GM23338 (cell line): ENCODE results near the gene ADI1. TPM values are rescaled to one million over a fixed set of nuclear protein-coding genes. Genes with fewer than 3 reads are reported as not detected.

Experiments used
- ATAC-seq: fragments of 200-7000 bp; cut with Tn5 transposase; 3 replicates; pipeline ENCODE4 v1.9.1; 2020
- DNase-seq: peaks from one replicate; pipeline ENCODE4 v3.0.0-alpha.2; 2015; ENCODE audit warnings: low spot score
- H2AFZ ChIP-seq: fragments of 200-600 bp; sonication (generic); 2 replicates; pipeline ENCODE4 v1.8.0; 2016; ENCODE audit warnings: antibody characterized with exemption, mild to moderate bottlenecking, moderate library complexity
- H3F3A ChIP-seq: fragments of 200-600 bp; sonication (generic); replicated peaks from 2 replicates; pipeline ENCODE4 v1.8.0; 2017; ENCODE audit warnings: antibody characterized with exemption, mixed run types, low read depth
- H3K27ac ChIP-seq: fragments of 200-600 bp; sonication (generic); 2 replicates; pipeline ENCODE4 v1.6.1; 2016; ENCODE audit warnings: low read depth
- H3K27me3 ChIP-seq: fragments of 200-600 bp; sonication (generic); 2 replicates; pipeline ENCODE4 v1.8.0; 2016; ENCODE audit warnings: mild to moderate bottlenecking, mixed run types, moderate library complexity; ENCODE audit not compliant: insufficient read depth
- H3K36me3 ChIP-seq: fragments of 200-600 bp; sonication (generic); 2 replicates; pipeline ENCODE4 v1.8.0; 2016; ENCODE audit warnings: mild to moderate bottlenecking; ENCODE audit not compliant: insufficient read depth
- H3K4me1 ChIP-seq: fragments of 200-600 bp; sonication (generic); 2 replicates; pipeline ENCODE4 v1.8.0; 2016; ENCODE audit warnings: mild to moderate bottlenecking, moderate library complexity; ENCODE audit not compliant: insufficient read depth
- H3K4me2 ChIP-seq: fragments of 200-600 bp; sonication (generic); 2 replicates; pipeline ENCODE4 v1.7.1; 2017; ENCODE audit warnings: mixed run types
- H3K4me3 ChIP-seq: fragments of 200-600 bp; sonication (generic); 2 replicates; pipeline ENCODE4 v1.6.1; 2016; ENCODE audit warnings: mixed run types
- H3K79me2 ChIP-seq: fragments of 200-600 bp; sonication (generic); replicated peaks from 2 replicates; pipeline ENCODE4 v1.8.0; 2017; ENCODE audit warnings: mild to moderate bottlenecking; ENCODE audit not compliant: insufficient read depth
- H3K9me2 ChIP-seq: fragments of 200-600 bp; sonication (generic); 2 replicates; pipeline ENCODE4 v1.8.0; 2017; ENCODE audit not compliant: insufficient read depth
- H4K20me1 ChIP-seq: fragments of 200-600 bp; sonication (generic); replicated peaks from 2 replicates; pipeline ENCODE4 v1.8.0; 2017; ENCODE audit warnings: mild to moderate bottlenecking; ENCODE audit not compliant: insufficient read depth
- H3K27ac Mint-ChIP-seq: 2 replicates; pipeline ENCODE4 v1.8.0; 2020; ENCODE audit warnings: inconsistent platforms, mild to moderate bottlenecking, moderate library complexity, mixed read lengths
- H3K27me3 Mint-ChIP-seq: 3 replicates; pipeline ENCODE4 v1.8.0; 2022; ENCODE audit warnings: low read depth, mild to moderate bottlenecking, moderate library complexity, mixed read lengths, inconsistent platforms; ENCODE audit not compliant: insufficient read depth, poor library complexity
- H3K36me3 Mint-ChIP-seq: 3 replicates; pipeline ENCODE4 v1.8.0; 2021; ENCODE audit warnings: low read depth, mild to moderate bottlenecking, inconsistent platforms, moderate library complexity, mixed read lengths
- H3K4me1 Mint-ChIP-seq: 3 replicates; pipeline ENCODE4 v1.8.0; 2020; ENCODE audit warnings: mild to moderate bottlenecking, inconsistent platforms, mixed read lengths
- H3K4me3 Mint-ChIP-seq: 3 replicates; pipeline ENCODE4 v1.8.0; 2021; ENCODE audit warnings: moderate library complexity, mild to moderate bottlenecking, inconsistent platforms, mixed read lengths
- H3K9me3 Mint-ChIP-seq: 3 replicates; pipeline ENCODE4 v1.8.0; 2020; ENCODE audit warnings: moderate library complexity, mild to moderate bottlenecking, inconsistent platforms, mixed read lengths
- CREB1 ChIP-seq: fragments of 250-450 bp; sonication (Bioruptor Pico); IDR thresholded peaks from 2 replicates; pipeline ENCODE4 v1.5.0; 2020; ENCODE audit warnings: low read depth, mild to moderate bottlenecking, moderate library complexity
- CTCF ChIP-seq, 2 experiments: fragments of 200-600 bp in 1 of 2; sonication (generic) in 1 of 2; conservative IDR thresholded peaks; 2 replicates each; pipeline versions ENCODE4 v1.5.1 to v1.6.1; 2016 to 2017; ENCODE audit warnings: antibody characterized with exemption in 2 of 2, low read depth in 2 of 2, mild to moderate bottlenecking in 2 of 2, moderate library complexity in 1 of 2
- ETS1 ChIP-seq: IDR thresholded peaks from 2 replicates; pipeline ENCODE4 v1.6.1; 2016; ENCODE audit warnings: antibody characterized with exemption
- NANOG ChIP-seq: IDR thresholded peaks from 2 replicates; pipeline ENCODE4 v1.6.1; 2016; ENCODE audit warnings: antibody characterized with exemption, borderline replicate concordance
- POLR2AphosphoS5 ChIP-seq: IDR thresholded peaks from 2 replicates; pipeline ENCODE4 v1.6.1; 2016; ENCODE audit warnings: antibody characterized with exemption, low read depth
- ZNF331 ChIP-seq: fragments of 250-450 bp; sonication (Bioruptor Pico); IDR thresholded peaks from 2 replicates; pipeline ENCODE4 v1.5.0; 2020; ENCODE audit warnings: low read depth, mild to moderate bottlenecking, moderate library complexity
- ZNF462 ChIP-seq: fragments of 250-450 bp; sonication (Bioruptor Pico); IDR thresholded peaks from 2 replicates; pipeline ENCODE4 v1.5.0; 2020; ENCODE audit warnings: mild to moderate bottlenecking, moderate library complexity
- polyA plus RNA-seq: library from polyadenylated mRNA; unstranded; fragments of >200 nt; fragmentation: Nextera tagmentation; extraction: Ambion mirVana; gene quantifications from 2 replicates; pipeline ENCODE4 v1.2.1, GENCODE V29; 2016
- total RNA-seq: library from RNA; depleted of rRNA; stranded (reverse); fragments of >200 nt; shearing (Covaris generic); gene quantifications from 2 replicates; pipeline ENCODE4 v1.2.3, GENCODE V29; 2014

ADI1 gene
- total and polyA plus RNA-seq, 2 experiments from 2014 or later = 16.3 to 31.9 TPM

- TF ChIP-seq ZNF462 (CRISPR knock-in tag) (no peak), POLR2AphosphoS5 (no peak)
Measured at GRCh38 chr2:3504741-3505140, 14.6 kb downstream of the ADI1 start (continued).

GRCh38 chr2:3503483-3503882 is 15.8 kb downstream of the ADI1 start:
- no peak overlapping the region for H2AFZ ChIP-seq
- Mint-ChIP-seq H3K4me1 (no peaks in the 10 kb centered on the region), H3K27me3 (peaks cover 4% of the 10 kb centered on the region), H3K9me3 (no peaks in the 10 kb centered on the region), H3K27ac (no peak overlapping the region), H3K4me3 (no peak overlapping the region), H3K36me3 (peaks cover 31% of the 10 kb centered on the region)
- no peak for ATAC-seq
- H3F3A ChIP-seq = peaks cover 7% of the 10 kb centered on the region; the same call in 1 of the 2 replicates
- no peaks in the 10 kb centered on the region for H3K4me1 ChIP-seq
- DNase-seq = no peak
- 0 out of 2 replicates have a peak, but pooled peaks cover 3% of the 10 kb centered on the region for H4K20me1 ChIP-seq
- H3K36me3 ChIP-seq = no peaks in the 10 kb centered on the region
- no peaks in the 10 kb centered on the region for H3K9me2 ChIP-seq
- H3K27ac ChIP-seq = no peak overlapping the region
- no peaks in the 10 kb centered on the region for H3K27me3 ChIP-seq
- H3K79me2 ChIP-seq = no peaks in the 10 kb centered on the region
- no peak overlapping the region for H3K4me3 ChIP-seq
- TF ChIP-seq NANOG (no peak), CREB1 (CRISPR knock-in tag) (no peak), ZNF331 (CRISPR knock-in tag) (no peak), CTCF (conservative IDR thresholded peaks at IDR 0.05; ENCODE audit: low read depth in 2 of 2) (no peak), ETS1 (no peak), ZNF462 (CRISPR knock-in tag) (no peak)
- H3K4me2 ChIP-seq = no peak overlapping the region
